K562 (cell line): Measurements from ENCODE around the gene KRTAP10-4. TPM values are rescaled to one million over a fixed set of nuclear protein-coding genes. Genes with fewer than 3 reads are reported as not detected.

Experiments
- ATAC-seq: fragments of 200-7000 bp; cut with Tn5 transposase; 3 replicates; pipeline ENCODE4 v1.9.1; 2020; ENCODE audit warnings: moderate library complexity
- BruUV-seq: library from RNA; stranded (reverse); fragments of 400-500 nt; replicated peaks from 2 replicates; lab custom pipeline; 2021; lab: Mats Ljungman, UMichigan
- CTCF ChIA-PET: fragments of 300-600 bp; formaldehyde crosslinking; extraction: SDS; loops from one replicate; lab custom pipeline; 2021; ENCODE audit warnings: low intra/inter-chr PET ratio; lab: Yijun Ruan, JAX
- POLR2A ChIA-PET: fragments of 300-600, 350-650 bp; sonication (Branson Sonifier 250); formaldehyde crosslinking; extraction: SDS; loops from one replicate; lab custom pipeline; 2021; ENCODE audit warnings: antibody characterized with exemption, inconsistent platforms; lab: Yijun Ruan, JAX
- DNase-seq, 4 experiments: peaks; one replicate each; pipeline versions ENCODE4 v3.0.0 to v3.0.0-alpha.2; 2011 to 2018; ENCODE audit warnings: low spot score in 3 of 4, mixed read lengths in 3 of 4; ENCODE audit errors: extremely low read depth in 1 of 4
- FAIRE-seq: peaks from 2 replicates; lab custom pipeline; 2011; peaks lifted over from hg19 to GRCh38; lab: Jason Lieb, UNC
- H2AFZ ChIP-seq: 2 replicates; pipeline ENCODE4 v1.6.0; 2011; ENCODE audit warnings: low read depth, low read length, control low read depth, inconsistent platforms
- H3K27ac ChIP-seq: fragments of 200-600 bp; 3 replicates; pipeline ENCODE4 v1.8.0; 2011; ENCODE audit warnings: low read depth, mild to moderate bottlenecking, control low read depth, inconsistent platforms, low read length, moderate library complexity, mixed read lengths; ENCODE audit errors: extremely low read depth
- H3K27me3 ChIP-seq, 2 experiments: fragments of 300-600 bp in 1 of 2; 2 replicates in 1 of 2; 3 replicates in 1 of 2; pipeline versions ENCODE4 v1.6.0 to v1.8.0; 2011; ENCODE audit warnings: inconsistent platforms in 2 of 2, low read length in 2 of 2, mild to moderate bottlenecking in 1 of 2, mixed read lengths in 1 of 2, moderate library complexity in 1 of 2; ENCODE audit not compliant: control insufficient read depth in 2 of 2, insufficient read depth in 2 of 2
- H3K36me3 ChIP-seq: fragments of 300-600 bp; 3 replicates; pipeline ENCODE4 v1.8.0; 2011; ENCODE audit warnings: mild to moderate bottlenecking, low read length, inconsistent platforms; ENCODE audit not compliant: control insufficient read depth, insufficient read depth
- H3K4me1 ChIP-seq, 2 experiments: fragments of 200-600 bp in 1 of 2; replicated peaks in 1 of 2; 2 replicates in 1 of 2; 3 replicates in 1 of 2; pipeline versions ENCODE4 v1.5.1 to v1.8.0; 2011; ENCODE audit warnings: inconsistent platforms in 2 of 2, low read length in 2 of 2, mild to moderate bottlenecking in 1 of 2, mixed read lengths in 1 of 2, moderate library complexity in 1 of 2; ENCODE audit not compliant: control insufficient read depth in 2 of 2, insufficient read depth in 2 of 2
- H3K4me2 ChIP-seq: 2 replicates; pipeline ENCODE4 v1.6.1; 2011; ENCODE audit warnings: low read length, control low read depth, inconsistent platforms, mixed read lengths; ENCODE audit not compliant: insufficient read depth
- H3K4me3 ChIP-seq: fragments of 200-600 bp; sonication (generic), shearing (Covaris generic); 2 replicates; pipeline ENCODE4 v1.5.1; 2016; ENCODE audit warnings: control low read depth, inconsistent platforms
- H3K79me2 ChIP-seq: fragments of 200-600 bp; 3 replicates; pipeline ENCODE4 v1.8.0; 2011; ENCODE audit warnings: low read length, inconsistent platforms; ENCODE audit not compliant: control insufficient read depth, insufficient read depth
- H3K9ac ChIP-seq, 2 experiments: 2 replicates each; pipeline versions ENCODE4 v1.6.0 to v1.6.1; 2011; ENCODE audit warnings: low read depth in 2 of 2, low read length in 2 of 2, control low read depth in 1 of 2, inconsistent platforms in 1 of 2, mild to moderate bottlenecking in 1 of 2, mixed read lengths in 1 of 2; ENCODE audit not compliant: insufficient read depth in 1 of 2
- H3K9me1 ChIP-seq: one replicate; pipeline ENCODE4 v1.6.0; 2011; ENCODE audit warnings: inconsistent platforms, mild to moderate bottlenecking, low read length, moderate library complexity; ENCODE audit not compliant: control insufficient read depth, insufficient read depth
- H3K9me3 ChIP-seq: replicated peaks from 2 replicates; pipeline ENCODE4 v1.5.1; 2011; ENCODE audit warnings: low read depth, low read length, inconsistent platforms; ENCODE audit not compliant: control insufficient read depth, insufficient read depth
- H4K20me1 ChIP-seq: replicated peaks from 2 replicates; pipeline ENCODE4 v1.6.1; 2011; ENCODE audit warnings: low read length, inconsistent platforms, mixed read lengths; ENCODE audit not compliant: control insufficient read depth, insufficient read depth
- CC2D1A ChIP-seq: fragments of 450-650 bp; IDR thresholded peaks from 2 replicates; pipeline ENCODE4 v1.6.1; 2017; ENCODE audit warnings: mild to moderate bottlenecking
- CEBPB ChIP-seq: fragments of 450-650 bp; IDR thresholded peaks from 2 replicates; pipeline ENCODE4 v1.6.1; 2016; ENCODE audit warnings: missing genetic modification characterization, missing compliant biosample characterization
- ERF ChIP-seq: fragments of 450-650 bp; formaldehyde crosslinking; IDR thresholded peaks from 2 replicates; pipeline ENCODE4 v1.4.0; 2020; ENCODE audit warnings: mild to moderate bottlenecking, mixed read lengths
- EZH2 ChIP-seq: IDR thresholded peaks from 2 replicates; pipeline ENCODE4 v1.6.1; 2012; ENCODE audit warnings: low read depth, mild to moderate bottlenecking, inconsistent platforms, low read length, borderline replicate concordance
- PTRF ChIP-seq: fragments of 450-650 bp; IDR thresholded peaks from 2 replicates; pipeline ENCODE4 v1.6.1; 2016; ENCODE audit warnings: mild to moderate bottlenecking, missing genetic modification characterization, missing compliant biosample characterization
- RBM25 ChIP-seq: fragments of 200-400 bp; formaldehyde crosslinking; IDR thresholded peaks from 2 replicates; pipeline ENCODE4 v1.6.1; 2018; ENCODE audit warnings: low read length, low read depth, moderate library complexity; ENCODE audit not compliant: severe bottlenecking
- SAFB ChIP-seq: fragments of 200-400 bp; formaldehyde crosslinking; IDR thresholded peaks from 2 replicates; pipeline ENCODE4 v1.6.1; 2017; ENCODE audit warnings: low read depth, low read length, borderline replicate concordance
- SAFB2 ChIP-seq: fragments of 200-400 bp; formaldehyde crosslinking; IDR thresholded peaks from 2 replicates; pipeline ENCODE4 v1.6.1; 2018; ENCODE audit warnings: borderline replicate concordance, low read length, low read depth, moderate library complexity; ENCODE audit not compliant: severe bottlenecking
- SAP30 ChIP-seq: fragments of 200-600 bp; sonication (generic); IDR thresholded peaks from 2 replicates; pipeline ENCODE4 v1.6.1; 2012; ENCODE audit warnings: borderline replicate concordance, low read depth, mild to moderate bottlenecking, moderate library complexity, low read length, control low read depth, inconsistent platforms; ENCODE audit not compliant: insufficient read depth, poor library complexity, severe bottlenecking
- SMAD4 ChIP-seq: fragments of 250-450 bp; sonication (Bioruptor Pico); conservative IDR thresholded peaks from 2 replicates; pipeline ENCODE4 v1.8.0; 2021; ENCODE audit warnings: inconsistent platforms, mild to moderate bottlenecking, moderate library complexity
- ZNF133 ChIP-seq: fragments of 250-450 bp; sonication (Bioruptor Pico); IDR thresholded peaks from 2 replicates; pipeline ENCODE4 v1.4.0; 2020; ENCODE audit warnings: mild to moderate bottlenecking
- ZNF174 ChIP-seq: fragments of 250-450 bp; sonication (Bioruptor Pico); IDR thresholded peaks from 2 replicates; pipeline ENCODE4 v1.4.0; 2020; ENCODE audit warnings: mild to moderate bottlenecking
- ZNF224 ChIP-seq: sonication (generic); formaldehyde crosslinking; IDR thresholded peaks from 2 replicates; pipeline ENCODE4 v1.8.0; 2022; ENCODE audit warnings: mild to moderate bottlenecking, missing genetic modification reagents
- ZNF324 ChIP-seq: fragments of 250-450 bp; sonication (Bioruptor Pico); IDR thresholded peaks from 2 replicates; pipeline ENCODE4 v1.4.0; 2020; ENCODE audit warnings: mild to moderate bottlenecking
- WGBS: fragments of 100-300 bp; shearing (Covaris generic); methylation state at CpG from one replicate; pipeline ENCODE4 v1.1.6; 2016; ENCODE audit warnings: low coverage, mixed read lengths; ENCODE audit not compliant: insufficient coverage; ENCODE audit errors: missing lambda C conversion rate; 5-methylcytosine and 5-hydroxymethylcytosine counted together
- in situ Hi-C: fragments of 300-500 bp; cut with MboI; formaldehyde crosslinking; loops from 4 replicates; pipeline ENCODE4 v1.15.0; 2018; ENCODE audit warnings: inconsistent platforms, mixed read lengths
- intact Hi-C: fragments of 100-400 bp; cut with micrococcal nuclease; formaldehyde crosslinking; loops from 2 replicates; pipeline ENCODE4 v1.14.2; 2022
- polyA plus RNA-seq, 8 experiments: library from polyadenylated mRNA; depleted of rRNA in 4 of 8; stranded (reverse) in 5 of 8; unstranded in 3 of 8; fragments of >200 nt; fragmentation: Nextera tagmentation in 2 of 8; fragmentation: Illumina TruSeq in 1 of 8; extraction: Ambion mirVana in 2 of 8; extraction: Trizol in 1 of 8; gene quantifications; 2 replicates each; pipeline versions ENCODE4 v1.2.1 to v1.2.3, GENCODE V29; 2011 to 2014; ENCODE audit warnings: inconsistent platforms in 1 of 8, missing spikeins in 1 of 8
- total RNA-seq, 7 experiments: library from RNA; depleted of rRNA in 6 of 7; stranded (reverse); fragments of >200 nt in 6 of 7; fragmentation: Illumina TruSeq in 2 of 7; extraction: Trizol in 2 of 7; gene quantifications; 2 replicates each; pipeline versions ENCODE4 v1.2.1 to v1.2.3, GENCODE V29; 2011 to 2021; ENCODE audit warnings: low replicate concordance in 1 of 7
- TF ChIP-seq, protein P1 (sequence below): sonication (generic); formaldehyde crosslinking; IDR thresholded peaks from 2 replicates; pipeline ENCODE4 v1.9.0; 2022; ENCODE audit warnings: mild to moderate bottlenecking, missing genetic modification reagents
- TF ChIP-seq, protein P2 (sequence below): sonication (generic); formaldehyde crosslinking; IDR thresholded peaks from 2 replicates; pipeline ENCODE4 v1.5.0; 2020; ENCODE audit warnings: missing genetic modification reagents
- TF ChIP-seq, protein P3 (sequence below): IDR thresholded peaks from 3 replicates; pipeline ENCODE4 v1.6.1; 2011; ENCODE audit warnings: borderline replicate concordance, mild to moderate bottlenecking, moderate library complexity; ENCODE audit not compliant: insufficient read length; ENCODE audit errors: extremely low read depth
- TF ChIP-seq, protein P4 (sequence below): fragments of 250-450 bp; sonication (Bioruptor Pico); IDR thresholded peaks from 2 replicates; pipeline ENCODE4 v1.5.0; 2022; ENCODE audit warnings: mild to moderate bottlenecking

KRTAP10-4 gene
- total and polyA plus RNA-seq, 9 of the 15 experiments (the other 6 are each of a cell fraction or from before 2014, with no cell fraction given), result not detected

DNA sequence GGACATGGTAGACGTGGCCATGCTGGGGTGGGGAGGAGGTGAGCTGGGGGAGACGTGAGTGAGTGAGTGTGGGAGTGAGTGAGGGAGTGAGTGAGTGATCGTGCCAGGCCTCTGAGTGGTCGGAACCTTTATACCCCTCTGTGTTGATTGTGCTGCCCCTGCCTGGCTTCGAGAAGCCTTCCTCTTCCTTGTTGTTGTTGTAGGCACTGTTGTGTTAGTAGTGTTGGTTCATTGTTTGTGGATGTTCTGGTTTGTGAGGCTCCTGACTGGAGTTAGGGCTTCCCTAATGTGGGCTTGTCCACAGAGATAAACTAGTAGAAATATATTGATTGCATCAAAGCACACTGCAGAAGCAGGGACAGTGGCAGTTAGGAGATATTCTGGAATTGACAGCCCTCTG is 14.8 kb upstream of the KRTAP10-4 start, which contains the start of gene KRTAP10-3:
TSS of gene KRTAP10-3 (minus strand) at position 101 of the 400 bp plus-strand sequence. CDS start at position 21, 80 bp downstream.
- 0 out of 2 replicates have a peak, but pooled peaks cover 2% of the 10 kb centered on the region for H4K20me1 ChIP-seq
- no peak for ATAC-seq
- intact Hi-C loops, result no loop called here
- no peaks in the 10 kb centered on the region for H3K9me3 ChIP-seq
- no peaks in the 10 kb centered on the region for H3K36me3 ChIP-seq
- peaks cover 31 to 45% of the 10 kb centered on the region in 2 experiments for H3K27me3 ChIP-seq
- FAIRE-seq, result no peak
- no peak within 1 kb of the TSS for H3K27ac ChIP-seq
- CTCF ChIA-PET, result no interaction called here
- no peak within 1 kb of the TSS for H2AFZ ChIP-seq
- no peak within 1 kb of the TSS for H3K4me3 ChIP-seq
- DNase-seq, result no peak
- H3K4me2 ChIP-seq, result no peak within 1 kb of the TSS
- H3K9ac ChIP-seq, result no peak within 1 kb of the TSS
- H3K4me1 ChIP-seq, result no peaks in the 10 kb centered on the region; a peak in 1 of 5 replicates
- 0% methylated on average over 5 of the region's 5 CpGs for WGBS
- in situ Hi-C loops, result no loop called here
- no peaks in the 10 kb centered on the region for H3K79me2 ChIP-seq
- POLR2A ChIA-PET, result no interaction called here
- H3K9me1 ChIP-seq, result no peaks in the 10 kb centered on the region
- no TSS peak for BruUV-seq
- TF ChIP-seq, protein P1, sequence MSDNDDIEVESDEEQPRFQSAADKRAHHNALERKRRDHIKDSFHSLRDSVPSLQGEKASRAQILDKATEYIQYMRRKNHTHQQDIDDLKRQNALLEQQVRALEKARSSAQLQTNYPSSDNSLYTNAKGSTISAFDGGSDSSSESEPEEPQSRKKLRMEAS, result no peak
- no peak for TF ChIP-seq CEBPB (tag)
- no peak for TF ChIP-seq SAFB
- no peak for TF ChIP-seq ZNF133
- TF ChIP-seq, protein P2, sequence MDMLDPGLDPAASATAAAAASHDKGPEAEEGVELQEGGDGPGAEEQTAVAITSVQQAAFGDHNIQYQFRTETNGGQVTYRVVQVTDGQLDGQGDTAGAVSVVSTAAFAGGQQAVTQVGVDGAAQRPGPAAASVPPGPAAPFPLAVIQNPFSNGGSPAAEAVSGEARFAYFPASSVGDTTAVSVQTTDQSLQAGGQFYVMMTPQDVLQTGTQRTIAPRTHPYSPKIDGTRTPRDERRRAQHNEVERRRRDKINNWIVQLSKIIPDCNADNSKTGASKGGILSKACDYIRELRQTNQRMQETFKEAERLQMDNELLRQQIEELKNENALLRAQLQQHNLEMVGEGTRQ (CRISPR knock-in tag), result no peak
- TF ChIP-seq EZH2, result no peak
- TF ChIP-seq, protein P3, sequence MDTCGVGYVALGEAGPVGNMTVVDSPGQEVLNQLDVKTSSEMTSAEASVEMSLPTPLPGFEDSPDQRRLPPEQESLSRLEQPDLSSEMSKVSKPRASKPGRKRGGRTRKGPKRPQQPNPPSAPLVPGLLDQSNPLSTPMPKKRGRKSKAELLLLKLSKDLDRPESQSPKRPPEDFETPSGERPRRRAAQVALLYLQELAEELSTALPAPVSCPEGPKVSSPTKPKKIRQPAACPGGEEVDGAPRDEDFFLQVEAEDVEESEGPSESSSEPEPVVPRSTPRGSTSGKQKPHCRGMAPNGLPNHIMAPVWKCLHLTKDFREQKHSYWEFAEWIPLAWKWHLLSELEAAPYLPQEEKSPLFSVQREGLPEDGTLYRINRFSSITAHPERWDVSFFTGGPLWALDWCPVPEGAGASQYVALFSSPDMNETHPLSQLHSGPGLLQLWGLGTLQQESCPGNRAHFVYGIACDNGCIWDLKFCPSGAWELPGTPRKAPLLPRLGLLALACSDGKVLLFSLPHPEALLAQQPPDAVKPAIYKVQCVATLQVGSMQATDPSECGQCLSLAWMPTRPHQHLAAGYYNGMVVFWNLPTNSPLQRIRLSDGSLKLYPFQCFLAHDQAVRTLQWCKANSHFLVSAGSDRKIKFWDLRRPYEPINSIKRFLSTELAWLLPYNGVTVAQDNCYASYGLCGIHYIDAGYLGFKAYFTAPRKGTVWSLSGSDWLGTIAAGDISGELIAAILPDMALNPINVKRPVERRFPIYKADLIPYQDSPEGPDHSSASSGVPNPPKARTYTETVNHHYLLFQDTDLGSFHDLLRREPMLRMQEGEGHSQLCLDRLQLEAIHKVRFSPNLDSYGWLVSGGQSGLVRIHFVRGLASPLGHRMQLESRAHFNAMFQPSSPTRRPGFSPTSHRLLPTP, result no peak
- TF ChIP-seq ERF (CRISPR knock-in tag), result no peak
- TF ChIP-seq ZNF224 (CRISPR knock-in tag), result no peak
- no peak for TF ChIP-seq ZNF174 (CRISPR knock-in tag)
- TF ChIP-seq CC2D1A, result no peak
- TF ChIP-seq, protein P4, sequence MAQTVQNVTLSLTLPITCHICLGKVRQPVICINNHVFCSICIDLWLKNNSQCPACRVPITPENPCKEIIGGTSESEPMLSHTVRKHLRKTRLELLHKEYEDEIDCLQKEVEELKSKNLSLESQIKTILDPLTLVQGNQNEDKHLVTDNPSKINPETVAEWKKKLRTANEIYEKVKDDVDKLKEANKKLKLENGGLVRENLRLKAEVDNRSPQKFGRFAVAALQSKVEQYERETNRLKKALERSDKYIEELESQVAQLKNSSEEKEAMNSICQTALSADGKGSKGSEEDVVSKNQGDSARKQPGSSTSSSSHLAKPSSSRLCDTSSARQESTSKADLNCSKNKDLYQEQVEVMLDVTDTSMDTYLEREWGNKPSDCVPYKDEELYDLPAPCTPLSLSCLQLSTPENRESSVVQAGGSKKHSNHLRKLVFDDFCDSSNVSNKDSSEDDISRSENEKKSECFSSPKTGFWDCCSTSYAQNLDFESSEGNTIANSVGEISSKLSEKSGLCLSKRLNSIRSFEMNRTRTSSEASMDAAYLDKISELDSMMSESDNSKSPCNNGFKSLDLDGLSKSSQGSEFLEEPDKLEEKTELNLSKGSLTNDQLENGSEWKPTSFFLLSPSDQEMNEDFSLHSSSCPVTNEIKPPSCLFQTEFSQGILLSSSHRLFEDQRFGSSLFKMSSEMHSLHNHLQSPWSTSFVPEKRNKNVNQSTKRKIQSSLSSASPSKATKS (CRISPR knock-in tag), result no peak
- TF ChIP-seq RBM25, result no peak
- no peak for TF ChIP-seq SAP30
- no peak for TF ChIP-seq SMAD4 (CRISPR knock-in tag)
- no peak for TF ChIP-seq SAFB2
- TF ChIP-seq PTRF, result no peak
- TF ChIP-seq ZNF324 (CRISPR knock-in tag), result no peak
